Ovary (tissue), 3 donors: ENCODE data around the gene DCTPP1.

Experiments used
- CTCF ChIP-seq, 3 donors: fragments of 450-650 bp in 2 of 3; fragments of 200-600 bp in 1 of 3; IDR thresholded peaks; one replicate each; pipeline versions ENCODE4 v1.5.1 to v1.8.0; 2016 to 2022; ENCODE audit warnings: antibody characterized with exemption in 3 of 3, mild to moderate bottlenecking in 1 of 3
- POLR2A ChIP-seq: fragments of 450-650 bp; IDR thresholded peaks from one replicate; pipeline ENCODE4 v1.6.1; 2017; ENCODE audit warnings: antibody characterized with exemption, mild to moderate bottlenecking, moderate library complexity
- donor health status: DM: no; HTN: no; CAD: no.

DNA sequence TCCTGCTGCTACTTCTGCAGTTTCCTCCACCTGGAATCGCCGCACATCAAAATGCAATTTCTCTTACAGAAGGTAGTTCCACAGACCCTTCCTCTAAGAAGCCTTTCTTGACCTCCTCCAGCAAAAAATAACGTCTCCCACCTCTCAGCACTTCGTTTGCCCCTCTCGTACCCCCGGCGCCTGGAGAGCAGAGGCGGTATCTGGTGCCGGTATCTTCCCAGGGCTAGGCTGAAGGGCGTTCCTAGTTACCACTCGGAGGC lies 482 bp downstream of the DCTPP1 start:
- no peak for TF ChIP-seq POLR2A
- TF ChIP-seq CTCF (IDR thresholded peaks at IDR 0.05) = no peak
